Dendritic cell treated with granulocyte-macrophage colony-stimulating factor and Interleukin-4, amounts not matched to agents 40 ng/mL and 50 ng/mL, for 4 days (primary cell): Measurements from ENCODE around the gene SPATA31C1.
"Not testable (repeated sequence)": the region's sequence is repeated elsewhere in the genome, so short reads cannot be mapped to it uniquely, and the experiment has no call there.

Source experiments
- H3K27ac Mint-ChIP-seq: one replicate; pipeline ENCODE4 v1.8.0; 2022; ENCODE audit warnings: mild to moderate bottlenecking, mixed read lengths
- H3K27me3 Mint-ChIP-seq: one replicate; pipeline ENCODE4 v1.8.0; 2022; ENCODE audit warnings: mild to moderate bottlenecking, mixed read lengths
- H3K36me3 Mint-ChIP-seq: one replicate; pipeline ENCODE4 v1.8.0; 2022; ENCODE audit warnings: low read depth, mixed read lengths
- H3K4me1 Mint-ChIP-seq: one replicate; pipeline ENCODE4 v1.8.0; 2022; ENCODE audit warnings: low read depth, mixed read lengths
- H3K4me3 Mint-ChIP-seq: one replicate; pipeline ENCODE4 v1.8.0; 2022; ENCODE audit warnings: mild to moderate bottlenecking, moderate library complexity, mixed read lengths
- H3K9me3 Mint-ChIP-seq: one replicate; pipeline ENCODE4 v1.8.0; 2022; ENCODE audit warnings: mixed read lengths
- intact Hi-C: fragments of 100-400 bp; cut with micrococcal nuclease; formaldehyde crosslinking; loops from one replicate; pipeline ENCODE4 v1.15.0; 2022

Gene SPATA31C1

GRCh38 chr9:87937918-87938317, 20.2 kb downstream of the SPATA31C1 start:
- H3K4me1 Mint-ChIP-seq, H3K27ac Mint-ChIP-seq, H3K9me3 Mint-ChIP-seq, H3K36me3 Mint-ChIP-seq, intact Hi-C loops: not testable (repeated sequence)
- Mint-ChIP-seq H3K27me3 (peaks cover 18% of the 10 kb centered on the region), H3K4me3 (peak overlapping the region; percentile 20)

GRCh38 chr9:87938336-87938735, 20.6 kb downstream of the SPATA31C1 start:
- H3K27me3 Mint-ChIP-seq, result peaks cover 19% of the 10 kb centered on the region
- H3K27ac Mint-ChIP-seq, H3K4me1 Mint-ChIP-seq, H3K4me3 Mint-ChIP-seq, intact Hi-C loops, H3K9me3 Mint-ChIP-seq, H3K36me3 Mint-ChIP-seq: not testable (repeated sequence)

- intact Hi-C loops, H3K4me3 Mint-ChIP-seq, H3K4me1 Mint-ChIP-seq, H3K27ac Mint-ChIP-seq, H3K36me3 Mint-ChIP-seq, H3K9me3 Mint-ChIP-seq: not testable (repeated sequence)
- peaks cover 24% of the 10 kb centered on the region for H3K27me3 Mint-ChIP-seq
Measured at GRCh38 chr9:87939096-87939495, 21.3 kb downstream of the SPATA31C1 start.

GRCh38 chr9:87944096-87944495, 26.3 kb downstream of the SPATA31C1 start:
- Mint-ChIP-seq H3K27ac (no peak overlapping the region), H3K4me1 (no peaks in the 10 kb centered on the region), H3K9me3 (no peaks in the 10 kb centered on the region), H3K27me3 (peaks cover 48% of the 10 kb centered on the region), H3K36me3 (no peaks in the 10 kb centered on the region), H3K4me3 (no peak overlapping the region)
- intact Hi-C loops, result no loop called here

GRCh38 chr9:87944682-87945081, 26.9 kb downstream of the SPATA31C1 start:
- no peak overlapping the region for H3K27ac Mint-ChIP-seq

DNA sequence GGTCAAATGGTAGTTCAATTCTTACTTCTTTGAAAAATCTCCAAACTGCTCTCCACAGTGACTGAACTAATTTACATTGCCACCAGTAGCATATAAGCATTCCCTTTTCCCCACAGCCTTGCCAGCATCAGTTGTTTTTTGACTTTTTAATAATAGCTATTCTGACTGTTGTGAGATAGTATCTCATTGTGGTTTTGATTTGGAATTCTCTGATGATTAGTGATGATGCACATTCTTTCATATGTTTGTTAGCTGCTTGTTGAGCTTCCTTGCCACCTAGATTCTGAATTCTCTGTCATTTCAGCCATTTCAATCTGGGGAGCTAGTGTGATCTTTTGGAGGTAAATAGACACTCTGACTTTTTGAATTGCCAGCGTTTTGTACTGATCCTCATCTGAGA, 32.5 kb downstream of the SPATA31C1 start:
- peaks cover 40% of the 10 kb centered on the region for H3K27me3 Mint-ChIP-seq
- no peaks in the 10 kb centered on the region for H3K36me3 Mint-ChIP-seq
- no peak overlapping the region for H3K27ac Mint-ChIP-seq
- H3K9me3 Mint-ChIP-seq, result no peaks in the 10 kb centered on the region
- H3K4me3 Mint-ChIP-seq, result no peak overlapping the region
- no peaks in the 10 kb centered on the region for H3K4me1 Mint-ChIP-seq
- intact Hi-C loops, result loop anchor here (1.0 kb wide), 1 partner anchor 628 kb away; no protein-coding TSS in a partner anchor

More at GRCh38 chr9:87944682-87945081, 26.9 kb downstream of the SPATA31C1 start:
- no peaks in the 10 kb centered on the region for H3K36me3 Mint-ChIP-seq
- H3K9me3 Mint-ChIP-seq, result no peaks in the 10 kb centered on the region
- no peak overlapping the region for H3K4me3 Mint-ChIP-seq
- intact Hi-C loops, result no loop called here
- H3K27me3 Mint-ChIP-seq, result peaks cover 48% of the 10 kb centered on the region
- no peaks in the 10 kb centered on the region for H3K4me1 Mint-ChIP-seq

DNA sequence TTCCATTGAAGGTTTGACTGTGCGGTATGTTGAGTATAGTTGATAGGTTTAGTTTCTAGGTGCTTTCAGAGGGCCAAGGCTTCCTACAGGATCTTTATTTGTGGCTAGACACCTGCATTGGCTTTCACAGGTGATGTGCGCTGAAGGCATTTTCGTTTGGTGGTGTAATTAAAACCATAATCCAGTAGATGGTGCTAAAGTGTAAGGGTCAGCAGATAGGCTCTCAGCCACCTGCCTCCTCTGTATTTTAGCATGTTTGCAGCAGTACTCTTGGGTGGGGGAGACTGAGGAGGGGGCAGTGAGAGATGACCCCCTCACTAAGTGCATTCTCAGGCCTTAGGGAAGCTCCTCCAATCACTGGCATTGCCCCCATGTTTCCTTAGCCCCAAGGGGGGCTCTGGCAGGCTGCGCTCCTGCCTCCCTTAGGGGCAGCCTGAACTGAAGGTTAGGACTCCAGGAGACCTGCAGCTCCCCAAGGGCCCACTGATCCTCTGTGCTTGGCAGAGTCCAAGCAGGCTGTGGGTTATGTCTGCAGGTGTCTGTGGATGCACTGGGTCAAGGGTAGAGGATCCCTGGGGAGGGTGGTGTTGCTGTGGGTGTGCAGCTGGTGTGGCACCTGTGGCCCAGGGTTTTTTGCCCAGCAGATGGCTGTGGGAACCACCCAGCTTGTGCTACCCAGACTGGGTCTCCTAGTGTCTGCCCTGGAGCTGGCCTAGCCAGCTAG, 33.2 kb downstream of the SPATA31C1 start:
- no peak overlapping the region for H3K4me3 Mint-ChIP-seq
- H3K9me3 Mint-ChIP-seq, result no peaks in the 10 kb centered on the region
- no peaks in the 10 kb centered on the region for H3K4me1 Mint-ChIP-seq
- no peaks in the 10 kb centered on the region for H3K36me3 Mint-ChIP-seq
- intact Hi-C loops, result loop anchor here (1.0 kb wide), 1 partner anchor 627 kb away; no protein-coding TSS in a partner anchor
- H3K27ac Mint-ChIP-seq, result no peak overlapping the region
- peaks cover 42% of the 10 kb centered on the region for H3K27me3 Mint-ChIP-seq

GRCh38 chr9:87954230-87954629, 36.5 kb downstream of the SPATA31C1 start:
- intact Hi-C loops, result no loop called here
- Mint-ChIP-seq H3K4me3 (no peak overlapping the region), H3K36me3 (no peaks in the 10 kb centered on the region), H3K9me3 (no peaks in the 10 kb centered on the region), H3K27ac (no peak overlapping the region), H3K27me3 (peaks cover 34% of the 10 kb centered on the region), H3K4me1 (no peaks in the 10 kb centered on the region)

GRCh38 chr9:87957839-87958238, 40.1 kb downstream of the SPATA31C1 start:
- Mint-ChIP-seq H3K4me1 (no peaks in the 10 kb centered on the region), H3K9me3 (no peaks in the 10 kb centered on the region), H3K4me3 (no peak overlapping the region), H3K36me3 (no peaks in the 10 kb centered on the region), H3K27me3 (peaks cover 41% of the 10 kb centered on the region), H3K27ac (no peak overlapping the region)
- intact Hi-C loops, result no loop called here

- intact Hi-C loops, result no loop called here
- H3K9me3 Mint-ChIP-seq, result no peaks in the 10 kb centered on the region
- H3K36me3 Mint-ChIP-seq, result no peaks in the 10 kb centered on the region
- H3K27ac Mint-ChIP-seq, result no peak overlapping the region
- H3K4me1 Mint-ChIP-seq, result no peaks in the 10 kb centered on the region
- peaks cover 39% of the 10 kb centered on the region for H3K27me3 Mint-ChIP-seq
- no peak overlapping the region for H3K4me3 Mint-ChIP-seq
Measured at GRCh38 chr9:87958591-87958990, 40.8 kb downstream of the SPATA31C1 start.

GRCh38 chr9:87959916-87960581, 42.3 kb downstream of the SPATA31C1 start:
- no peaks in the 10 kb centered on the region for H3K4me1 Mint-ChIP-seq
- H3K27ac Mint-ChIP-seq, result no peak overlapping the region
- intact Hi-C loops, result no loop called here

GRCh38 chr9:87963770-87964169, 46.0 kb downstream of the SPATA31C1 start:
- Mint-ChIP-seq H3K27me3 (peaks cover 16% of the 10 kb centered on the region), H3K36me3 (peaks cover 10% of the 10 kb centered on the region), H3K4me1 (no peaks in the 10 kb centered on the region), H3K27ac (no peak overlapping the region), H3K9me3 (no peaks in the 10 kb centered on the region), H3K4me3 (no peak overlapping the region)
- intact Hi-C loops, result no loop called here

More at GRCh38 chr9:87959916-87960581, 42.3 kb downstream of the SPATA31C1 start:
- Mint-ChIP-seq H3K36me3 (no peaks in the 10 kb centered on the region), H3K4me3 (no peak overlapping the region), H3K27me3 (peaks cover 30% of the 10 kb centered on the region), H3K9me3 (no peaks in the 10 kb centered on the region)

DNA sequence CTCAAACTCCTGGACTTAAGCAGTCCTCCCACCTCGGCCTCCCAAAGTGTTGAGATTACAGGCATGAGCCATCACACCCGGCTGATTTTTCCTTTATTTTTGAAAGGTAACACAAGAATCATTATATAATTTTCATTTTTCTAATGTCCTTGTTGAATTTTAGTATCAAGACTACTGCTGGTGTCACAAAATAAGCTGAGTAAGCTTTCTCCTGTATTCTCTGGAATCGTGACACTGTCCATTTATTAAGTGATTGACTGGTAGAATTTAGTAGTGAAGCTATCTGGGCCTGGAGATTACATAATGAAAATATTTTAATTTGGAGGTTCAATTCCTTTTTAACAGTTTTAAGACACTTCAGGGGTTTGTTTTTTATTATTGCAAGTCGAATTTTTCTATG, 47.1 kb downstream of the SPATA31C1 start:
- Mint-ChIP-seq H3K4me3 (no peak overlapping the region), H3K9me3 (no peaks in the 10 kb centered on the region), H3K4me1 (no peaks in the 10 kb centered on the region), H3K27me3 (peaks cover 9% of the 10 kb centered on the region), H3K36me3 (peaks cover 14% of the 10 kb centered on the region), H3K27ac (no peak overlapping the region)
- intact Hi-C loops, result no loop called here

DNA sequence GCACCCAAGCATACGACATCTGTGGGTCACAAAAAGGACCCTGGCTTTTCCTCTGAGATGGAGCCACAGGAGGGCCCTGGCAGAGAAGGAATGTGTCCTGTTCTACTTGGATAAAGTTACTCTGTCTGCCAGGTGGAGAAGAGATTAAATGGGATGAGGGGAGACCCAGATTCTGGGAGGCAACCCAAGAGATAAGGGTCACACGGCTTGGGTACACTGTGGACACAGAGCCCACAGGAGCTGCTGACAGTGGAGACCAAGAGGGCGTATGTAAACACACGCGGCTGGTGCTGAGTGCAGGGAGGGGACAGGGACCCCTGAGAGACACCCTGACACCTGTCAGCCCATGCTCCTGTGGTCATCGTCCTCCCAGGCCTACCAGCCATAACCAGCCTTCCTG, 50.4 kb downstream of the SPATA31C1 start:
- H3K36me3 Mint-ChIP-seq, result peaks cover 14% of the 10 kb centered on the region
- no peaks in the 10 kb centered on the region for H3K9me3 Mint-ChIP-seq
- peaks cover 9% of the 10 kb centered on the region for H3K27me3 Mint-ChIP-seq
- no peak overlapping the region for H3K4me3 Mint-ChIP-seq
- peaks cover under 1% of the 10 kb centered on the region for H3K4me1 Mint-ChIP-seq
- no peak overlapping the region for H3K27ac Mint-ChIP-seq
- intact Hi-C loops, result no loop called here
